ENCODE data around the gene SLC12A1.

- no peak for TF ChIP-seq CTCF (IDR thresholded peaks at IDR 0.05; ENCODE audit: low read length)
- no peak for TF ChIP-seq EZH2 (optimal IDR thresholded peaks at IDR 0.05; ENCODE audit: low read depth, low read length)
These were observed 127.4 kb downstream of the SLC12A1 start for GRCh38 chr15:48333540-48333939.

Data from MM.1S (cell line).